HepG2 (cell line): Measurements from ENCODE around the gene TSGA10IP. TPM values are rescaled to one million over a fixed set of nuclear protein-coding genes. Genes with fewer than 3 reads are reported as not detected.

Experiments
- ATF7-NPFF ChIP-seq: sonication (generic); formaldehyde crosslinking; IDR thresholded peaks from 2 replicates; pipeline ENCODE4 v1.8.1; 2023; ENCODE audit warnings: mild to moderate bottlenecking, low read depth, missing genetic modification reagents, moderate library complexity
- BRF2 ChIP-seq: sonication (generic); formaldehyde crosslinking; IDR thresholded peaks from 2 replicates; pipeline ENCODE4 v1.8.1; 2022; ENCODE audit warnings: mild to moderate bottlenecking, missing genetic modification reagents
- POLR2AphosphoS2 ChIP-seq: IDR thresholded peaks from 2 replicates; pipeline ENCODE4 v1.6.1; 2011; ENCODE audit warnings: low read depth, low read length, improper control_type of control experiment
- SMYD3 ChIP-seq: sonication (generic); formaldehyde crosslinking; IDR thresholded peaks from 2 replicates; pipeline ENCODE4 v1.8.1; 2023; ENCODE audit warnings: mild to moderate bottlenecking, missing genetic modification reagents
- ZNF44 ChIP-seq: sonication (generic); formaldehyde crosslinking; IDR thresholded peaks from 2 replicates; pipeline ENCODE4 v1.5.1; 2020; ENCODE audit warnings: mild to moderate bottlenecking, missing genetic modification reagents
- ZNF503 ChIP-seq: sonication (generic); formaldehyde crosslinking; IDR thresholded peaks from 2 replicates; pipeline ENCODE4 v1.4.0; 2020; ENCODE audit warnings: missing genetic modification reagents
- ZNF607 ChIP-seq: sonication (generic); formaldehyde crosslinking; IDR thresholded peaks from 2 replicates; pipeline ENCODE4 v1.5.1; 2020; ENCODE audit warnings: missing genetic modification reagents, mild to moderate bottlenecking, borderline replicate concordance
- ZNF629 ChIP-seq: sonication (generic); formaldehyde crosslinking; conservative IDR thresholded peaks from 2 replicates; pipeline ENCODE4 v1.5.0; 2020; ENCODE audit warnings: missing genetic modification reagents
- ZNF660 ChIP-seq: sonication (generic); formaldehyde crosslinking; IDR thresholded peaks from 2 replicates; pipeline ENCODE4 v1.5.1; 2020; ENCODE audit warnings: mild to moderate bottlenecking, low read depth, missing genetic modification reagents, borderline replicate concordance
- polyA plus RNA-seq, 8 experiments: library from polyadenylated mRNA; depleted of rRNA in 3 of 8; stranded (reverse) in 7 of 8; unstranded in 1 of 8; fragments of >200 nt; fragmentation: Illumina TruSeq in 4 of 8; extraction: Trizol in 4 of 8; gene quantifications; 2 replicates each; pipeline versions ENCODE4 v1.2.1 to v1.2.3, GENCODE V29; 2011 to 2016; ENCODE audit warnings: low read depth in 4 of 8, missing spikeins in 1 of 8, mixed read lengths in 1 of 8; ENCODE audit not compliant: insufficient read depth in 1 of 8
- total RNA-seq, 5 experiments: library from RNA; depleted of rRNA; stranded (reverse); fragments of >200 nt; fragmentation: Illumina TruSeq; extraction: Trizol; gene quantifications; 2 replicates each; pipeline ENCODE4 v1.2.3, GENCODE V29; 2016; ENCODE audit warnings: low read depth in 1 of 5
- TF ChIP-seq, protein P1 (sequence below): sonication (generic); formaldehyde crosslinking; IDR thresholded peaks from 2 replicates; pipeline ENCODE4 v1.4.0; 2020; ENCODE audit warnings: missing genetic modification reagents, borderline replicate concordance
- TF ChIP-seq, protein P2 (sequence below): sonication (generic); formaldehyde crosslinking; IDR thresholded peaks from 2 replicates; pipeline ENCODE4 v1.4.0; 2020; ENCODE audit warnings: missing genetic modification reagents

TSGA10IP gene
- total and polyA plus RNA-seq, 2 of the 13 experiments (the other 11 are each of a cell fraction or from before 2014, with no cell fraction given) = not detected

DNA sequence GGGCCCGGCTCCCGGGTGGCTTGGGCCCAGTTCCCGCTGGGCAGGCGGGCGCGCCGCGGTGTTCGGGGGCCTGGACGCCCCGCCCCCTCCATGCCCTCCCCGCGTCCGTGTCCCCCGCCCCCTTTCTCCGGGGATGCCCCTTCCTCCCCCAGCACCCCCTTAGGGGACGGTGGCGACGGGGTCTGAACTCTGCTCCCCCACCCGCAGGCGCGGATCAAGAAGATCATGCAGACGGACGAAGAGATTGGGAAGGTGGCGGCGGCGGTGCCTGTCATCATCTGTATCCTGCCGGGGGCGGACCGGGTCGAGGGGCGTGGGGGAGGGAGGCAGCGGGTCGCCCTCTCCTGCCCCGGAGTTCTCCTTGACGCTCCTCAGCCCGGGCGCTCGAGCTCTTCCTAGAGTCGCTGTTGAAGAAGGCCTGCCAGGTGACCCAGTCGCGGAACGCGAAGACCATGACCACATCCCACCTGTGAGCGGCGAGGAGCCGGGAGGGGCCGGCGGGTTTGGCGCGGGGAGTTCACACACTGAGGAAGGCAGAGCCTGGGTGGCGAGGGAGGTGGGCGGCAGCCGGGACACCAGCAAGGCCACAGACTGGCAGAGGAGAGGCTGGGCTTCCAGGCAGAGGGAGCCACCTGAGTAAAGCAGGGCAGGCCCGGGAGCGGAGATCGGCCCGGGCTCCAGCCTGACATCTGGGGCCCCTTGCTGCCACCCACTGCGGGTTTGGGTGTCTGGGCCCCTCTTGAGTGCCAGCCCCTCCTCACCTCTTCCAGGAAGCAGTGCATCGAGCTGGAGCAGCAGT lies 25.5 kb upstream of the TSGA10IP start (continued):
- TF ChIP-seq, protein P1, sequence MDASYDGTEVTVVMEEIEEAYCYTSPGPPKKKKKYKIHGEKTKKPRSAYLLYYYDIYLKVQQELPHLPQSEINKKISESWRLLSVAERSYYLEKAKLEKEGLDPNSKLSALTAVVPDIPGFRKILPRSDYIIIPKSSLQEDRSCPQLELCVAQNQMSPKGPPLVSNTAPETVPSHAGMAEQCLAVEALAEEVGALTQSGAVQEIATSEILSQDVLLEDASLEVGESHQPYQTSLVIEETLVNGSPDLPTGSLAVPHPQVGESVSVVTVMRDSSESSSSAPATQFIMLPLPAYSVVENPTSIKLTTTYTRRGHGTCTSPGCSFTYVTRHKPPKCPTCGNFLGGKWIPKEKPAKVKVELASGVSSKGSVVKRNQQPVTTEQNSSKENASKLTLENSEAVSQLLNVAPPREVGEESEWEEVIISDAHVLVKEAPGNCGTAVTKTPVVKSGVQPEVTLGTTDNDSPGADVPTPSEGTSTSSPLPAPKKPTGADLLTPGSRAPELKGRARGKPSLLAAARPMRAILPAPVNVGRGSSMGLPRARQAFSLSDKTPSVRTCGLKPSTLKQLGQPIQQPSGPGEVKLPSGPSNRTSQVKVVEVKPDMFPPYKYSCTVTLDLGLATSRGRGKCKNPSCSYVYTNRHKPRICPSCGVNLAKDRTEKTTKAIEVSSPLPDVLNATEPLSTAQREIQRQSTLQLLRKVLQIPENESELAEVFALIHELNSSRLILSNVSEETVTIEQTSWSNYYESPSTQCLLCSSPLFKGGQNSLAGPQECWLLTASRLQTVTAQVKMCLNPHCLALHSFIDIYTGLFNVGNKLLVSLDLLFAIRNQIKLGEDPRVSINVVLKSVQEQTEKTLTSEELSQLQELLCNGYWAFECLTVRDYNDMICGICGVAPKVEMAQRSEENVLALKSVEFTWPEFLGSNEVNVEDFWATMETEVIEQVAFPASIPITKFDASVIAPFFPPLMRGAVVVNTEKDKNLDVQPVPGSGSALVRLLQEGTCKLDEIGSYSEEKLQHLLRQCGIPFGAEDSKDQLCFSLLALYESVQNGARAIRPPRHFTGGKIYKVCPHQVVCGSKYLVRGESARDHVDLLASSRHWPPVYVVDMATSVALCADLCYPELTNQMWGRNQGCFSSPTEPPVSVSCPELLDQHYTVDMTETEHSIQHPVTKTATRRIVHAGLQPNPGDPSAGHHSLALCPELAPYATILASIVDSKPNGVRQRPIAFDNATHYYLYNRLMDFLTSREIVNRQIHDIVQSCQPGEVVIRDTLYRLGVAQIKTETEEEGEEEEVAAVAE (CRISPR knock-in tag) = 0 out of 2 replicates have a peak, but pooled peaks have one; percentile 4
- no peak for TF ChIP-seq ZNF660 (CRISPR knock-in tag)
- TF ChIP-seq SMYD3 (CRISPR knock-in tag) = no peak
- no peak for TF ChIP-seq ZNF503 (CRISPR knock-in tag)
- TF ChIP-seq BRF2 (CRISPR knock-in tag) = no peak
- no peak for TF ChIP-seq ZNF44 (CRISPR knock-in tag)
- no peak for TF ChIP-seq ZNF607
- TF ChIP-seq, protein P2, sequence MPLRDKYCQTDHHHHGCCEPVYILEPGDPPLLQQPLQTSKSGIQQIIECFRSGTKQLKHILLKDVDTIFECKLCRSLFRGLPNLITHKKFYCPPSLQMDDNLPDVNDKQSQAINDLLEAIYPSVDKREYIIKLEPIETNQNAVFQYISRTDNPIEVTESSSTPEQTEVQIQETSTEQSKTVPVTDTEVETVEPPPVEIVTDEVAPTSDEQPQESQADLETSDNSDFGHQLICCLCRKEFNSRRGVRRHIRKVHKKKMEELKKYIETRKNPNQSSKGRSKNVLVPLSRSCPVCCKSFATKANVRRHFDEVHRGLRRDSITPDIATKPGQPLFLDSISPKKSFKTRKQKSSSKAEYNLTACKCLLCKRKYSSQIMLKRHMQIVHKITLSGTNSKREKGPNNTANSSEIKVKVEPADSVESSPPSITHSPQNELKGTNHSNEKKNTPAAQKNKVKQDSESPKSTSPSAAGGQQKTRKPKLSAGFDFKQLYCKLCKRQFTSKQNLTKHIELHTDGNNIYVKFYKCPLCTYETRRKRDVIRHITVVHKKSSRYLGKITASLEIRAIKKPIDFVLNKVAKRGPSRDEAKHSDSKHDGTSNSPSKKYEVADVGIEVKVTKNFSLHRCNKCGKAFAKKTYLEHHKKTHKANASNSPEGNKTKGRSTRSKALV (CRISPR knock-in tag) = no peak
- no peak for TF ChIP-seq ZNF629 (CRISPR knock-in tag)
- TF ChIP-seq POLR2AphosphoS2 = no peak
- TF ChIP-seq ATF7-NPFF = no peak
